Activated CD4-positive, alpha-beta memory T cell treated with anti-CD3 and anti-CD28 coated beads, Interleukin-2, amount 10 ng/mL, durations not matched to agents 7 days and 5 days (primary cell): ENCODE results near the gene SRP68. TPM values are rescaled to one million over a fixed set of nuclear protein-coding genes. Genes with fewer than 3 reads are reported as not detected.
A peak's percentile ranks its signal among the peaks of the same experiment; 100 is the strongest.

ENCODE experiments used
- CTCF ChIA-PET: fragments of 350-600 bp; sonication (Branson Sonifier 250); formaldehyde crosslinking; loops from one replicate; lab custom pipeline; 2021; ENCODE audit warnings: antibody characterized with exemption, inconsistent platforms; lab: Charles Lee
- POLR2A ChIA-PET: fragments of 350-600 bp; sonication (Branson Sonifier 250); formaldehyde crosslinking; loops from one replicate; lab custom pipeline; 2021; ENCODE audit warnings: antibody characterized with exemption; lab: Charles Lee
- DNase-seq: peaks from one replicate; pipeline ENCODE4 v3.0.0-alpha.2; 2020
- H3K27ac Mint-ChIP-seq: one replicate; pipeline ENCODE4 v1.8.0; 2021; ENCODE audit warnings: mild to moderate bottlenecking, mixed read lengths
- H3K27me3 Mint-ChIP-seq: one replicate; pipeline ENCODE4 v1.8.0; 2021; ENCODE audit warnings: mixed read lengths
- H3K36me3 Mint-ChIP-seq: one replicate; pipeline ENCODE4 v1.8.0; 2021; ENCODE audit warnings: low read depth, mixed read lengths
- H3K4me1 Mint-ChIP-seq: one replicate; pipeline ENCODE4 v1.8.0; 2021; ENCODE audit warnings: mixed read lengths
- H3K4me3 Mint-ChIP-seq: one replicate; pipeline ENCODE4 v1.8.0; 2021; ENCODE audit warnings: mild to moderate bottlenecking, mixed read lengths
- H3K9me3 Mint-ChIP-seq: one replicate; pipeline ENCODE4 v1.8.0; 2021; ENCODE audit warnings: mixed read lengths
- total RNA-seq, 2 experiments: library from RNA; stranded (reverse); gene quantifications; one replicate each; pipeline ENCODE4 v1.2.3, GENCODE V29; 2021

Gene SRP68
- total RNA-seq, 2 experiments from 2014 or later, result 92.8 to 94.6 TPM

DNA sequence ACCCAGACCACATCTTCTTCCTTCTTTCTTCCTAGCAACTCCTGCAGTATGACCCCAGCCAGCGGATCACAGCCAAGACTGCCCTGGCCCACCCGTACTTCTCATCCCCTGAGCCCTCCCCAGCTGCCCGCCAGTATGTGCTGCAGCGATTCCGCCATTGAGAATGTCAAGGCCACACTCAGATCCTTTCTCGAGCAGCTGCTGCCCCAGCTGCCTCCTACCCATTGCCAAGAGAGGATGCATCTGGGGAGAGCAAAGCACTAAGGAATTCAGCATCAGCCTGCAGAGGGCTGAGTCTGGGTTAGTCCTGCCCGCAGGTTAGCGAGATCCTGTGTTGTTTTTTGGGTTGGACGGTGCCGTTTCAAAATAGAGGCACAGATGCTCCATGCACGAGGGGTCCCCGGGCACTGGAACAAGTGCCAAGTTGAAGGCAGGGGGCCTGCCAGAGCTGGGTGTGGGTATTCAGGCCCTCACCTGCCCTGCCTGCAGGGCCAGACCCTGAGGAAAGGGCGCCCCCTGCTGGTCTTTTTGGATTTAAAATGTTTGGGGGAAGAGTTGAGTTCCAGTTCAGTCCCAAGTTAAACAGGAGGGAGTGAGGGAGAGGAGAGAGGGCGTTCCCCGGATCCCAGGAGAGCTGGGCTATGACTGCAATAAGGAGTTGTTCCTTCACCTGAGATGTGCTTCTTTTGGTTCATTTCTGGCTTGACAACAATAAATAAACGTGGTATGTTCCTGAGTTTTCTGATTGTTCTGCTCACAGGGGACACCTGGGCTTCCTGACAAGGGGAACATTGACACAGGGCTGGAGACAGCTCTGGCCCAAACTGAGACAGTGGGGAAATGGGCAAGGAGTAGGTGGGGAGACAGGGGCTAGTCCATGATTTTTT is 66.8 kb downstream of the SRP68 start:
- CTCF ChIA-PET, result interaction anchor here (0.6 to 11.7 kb wide), 23 partner anchors 9 to 379 kb away, joined by 3 to 169 read pairs (median 3); partner anchors contain the start of genes GALK1, MRPL38, SPHK1 and TRIM65
- H3K27ac Mint-ChIP-seq, result no peak overlapping the region
- POLR2A ChIA-PET, result interaction anchor here (1.7 kb wide), 1 partner anchor 100 kb away, joined by 7 read pairs; the partner anchor contains the start of gene MRPL38
- no peaks in the 10 kb centered on the region for H3K27me3 Mint-ChIP-seq
- H3K4me1 Mint-ChIP-seq, result peaks cover 6% of the 10 kb centered on the region
- no peaks in the 10 kb centered on the region for H3K36me3 Mint-ChIP-seq
- no peak overlapping the region for H3K4me3 Mint-ChIP-seq
- peak; percentile 83 for DNase-seq
- no peaks in the 10 kb centered on the region for H3K9me3 Mint-ChIP-seq

DNA sequence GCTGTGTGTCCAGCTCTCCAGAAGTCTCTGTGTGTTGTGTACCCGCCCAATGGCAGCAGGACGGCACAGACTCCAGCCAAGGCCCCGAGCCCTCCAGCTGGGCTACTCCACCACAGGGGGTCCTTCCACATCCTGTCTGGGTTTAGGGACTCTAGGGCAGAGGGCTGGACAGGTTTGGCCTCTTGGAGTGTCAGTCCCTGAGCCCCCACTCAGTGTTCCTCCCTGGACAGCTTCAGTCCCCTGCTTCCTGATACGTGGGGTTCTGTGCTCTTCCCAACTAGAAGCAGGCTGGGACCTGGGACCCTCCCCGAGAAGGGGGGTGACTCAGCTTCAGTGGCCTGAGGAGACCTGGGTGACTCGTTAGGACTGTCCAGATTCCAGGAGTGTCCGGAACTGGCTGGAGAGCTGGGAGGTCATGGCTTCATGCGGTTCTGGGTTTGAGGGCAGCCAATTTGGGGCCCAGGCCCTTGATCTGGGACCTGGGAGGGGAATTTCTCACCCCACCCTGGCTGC is 67.5 kb downstream of the SRP68 start:
- CTCF ChIA-PET, result interaction anchor here (0.8 to 11.7 kb wide), 17 partner anchors 8 to 379 kb away, joined by 3 to 169 read pairs (median 4); partner anchors contain the start of genes GALK1, MRPL38, SPHK1 and TRIM65
- Mint-ChIP-seq H3K36me3 (no peaks in the 10 kb centered on the region), H3K27me3 (no peaks in the 10 kb centered on the region), H3K9me3 (no peaks in the 10 kb centered on the region), H3K27ac (no peak overlapping the region), H3K4me1 (peaks cover 6% of the 10 kb centered on the region), H3K4me3 (no peak overlapping the region)
- DNase-seq, result no peak
- POLR2A ChIA-PET, result interaction anchor here (1.7 kb wide), 1 partner anchor 100 kb away, joined by 7 read pairs; the partner anchor contains the start of gene MRPL38

- Mint-ChIP-seq H3K4me3 (no peak overlapping the region), H3K36me3 (no peaks in the 10 kb centered on the region), H3K4me1 (peaks cover 6% of the 10 kb centered on the region), H3K9me3 (no peaks in the 10 kb centered on the region), H3K27ac (no peak overlapping the region), H3K27me3 (no peaks in the 10 kb centered on the region)
- CTCF ChIA-PET, result interaction anchor here (0.6 to 11.7 kb wide), 12 partner anchors 10 to 316 kb away, joined by 3 to 169 read pairs (median 3); partner anchors contain the start of gene MRPL38
- POLR2A ChIA-PET, result interaction anchor here (2.3 kb wide), 1 partner anchor 98 kb away, joined by 13 read pairs; no protein-coding TSS in a partner anchor
- DNase-seq, result no peak
These were observed 68.4 kb downstream of the SRP68 start for GRCh38 chr17:76003915-76004314.

GRCh38 chr17:76002100-76002499 is 70.2 kb downstream of the SRP68 start:
- H3K4me3 Mint-ChIP-seq, result no peak overlapping the region
- POLR2A ChIA-PET, result interaction anchor here (2.3 kb wide), 1 partner anchor 96 kb away, joined by 13 read pairs; no protein-coding TSS in a partner anchor

GRCh38 chr17:76000755-76001521 is 71.4 kb downstream of the SRP68 start, which contains the start of gene CDK3:
CDK3 (plus strand) TSS chr17:76000855; CDS start chr17:76001426, 571 bp downstream.
- no peaks in the 10 kb centered on the region for H3K9me3 Mint-ChIP-seq
- peaks cover 22% of the 10 kb centered on the region for H3K4me1 Mint-ChIP-seq
- DNase-seq, result no peak
- no peaks in the 10 kb centered on the region for H3K36me3 Mint-ChIP-seq
- ChIA-PET CTCF (interaction anchor here (0.8 to 11.7 kb wide), 15 partner anchors 9 to 146 kb away, joined by 3 to 169 read pairs (median 4); partner anchors contain the start of genes MRPL38 and WBP2), POLR2A (interaction anchor here (0.6 kb wide), 1 partner anchor 88 kb away, joined by 3 read pairs; no protein-coding TSS in a partner anchor)
- H3K4me3 Mint-ChIP-seq, result no peak within 1 kb of the TSS
- no peak within 1 kb of the TSS for H3K27ac Mint-ChIP-seq
- H3K27me3 Mint-ChIP-seq, result no peaks in the 10 kb centered on the region

More at GRCh38 chr17:76002100-76002499, 70.2 kb downstream of the SRP68 start:
- DNase-seq, result no peak
- Mint-ChIP-seq H3K27me3 (no peaks in the 10 kb centered on the region), H3K9me3 (no peaks in the 10 kb centered on the region), H3K36me3 (no peaks in the 10 kb centered on the region), H3K27ac (peak overlapping the region; percentile 44), H3K4me1 (peaks cover 15% of the 10 kb centered on the region)
- CTCF ChIA-PET, result interaction anchor here (0.7 to 11.7 kb wide), 8 partner anchors 11 to 146 kb away, joined by 3 to 169 read pairs (median 6); partner anchors contain the start of genes MRPL38, TRIM65 and WBP2

DNA sequence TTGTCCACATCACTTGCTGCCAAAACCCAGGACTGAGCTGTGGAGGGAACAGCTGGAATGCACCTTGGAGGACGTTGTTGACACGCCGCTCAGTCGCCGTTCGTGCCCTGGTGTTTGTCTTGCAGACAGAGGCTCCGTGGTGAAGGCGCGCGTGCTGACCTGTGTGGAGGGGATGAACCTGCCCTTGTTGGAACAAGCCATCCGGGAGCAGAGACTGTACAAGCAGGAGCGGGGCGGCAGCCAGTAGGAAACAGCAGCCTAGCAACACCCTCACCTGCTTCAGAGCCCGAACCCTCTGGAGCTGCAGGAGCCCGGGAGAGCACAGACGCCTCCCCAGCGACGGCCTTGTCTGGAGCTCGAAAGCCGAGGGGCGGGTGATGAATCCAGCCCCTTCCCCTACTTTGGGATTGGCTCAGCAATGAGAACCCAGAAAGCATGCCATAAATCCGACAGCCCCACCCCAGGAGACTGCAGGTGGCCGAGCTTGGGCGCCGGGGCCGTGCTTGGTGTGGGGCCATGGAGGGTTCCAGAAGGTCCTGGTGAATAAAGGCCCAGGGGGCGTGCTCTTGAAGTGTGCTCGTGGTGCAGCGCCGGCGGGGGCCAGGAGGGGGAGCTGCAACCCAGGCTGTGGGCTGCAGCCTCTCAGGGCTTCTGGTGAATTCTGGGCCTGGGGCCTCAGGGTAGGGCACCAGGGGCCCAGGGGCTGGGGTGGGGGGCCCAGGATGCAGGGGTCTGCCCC is 72.1 kb downstream of the SRP68 start:
- Mint-ChIP-seq H3K4me1 (peaks cover 17% of the 10 kb centered on the region), H3K4me3 (no peak overlapping the region), H3K27me3 (no peaks in the 10 kb centered on the region), H3K27ac (no peak overlapping the region), H3K9me3 (no peaks in the 10 kb centered on the region), H3K36me3 (no peaks in the 10 kb centered on the region)
- DNase-seq, result peak; percentile 72
- POLR2A ChIA-PET, result interaction anchor here (0.6 to 1.4 kb wide), 2 partner anchors 88 to 95 kb away, joined by 3 to 7 read pairs; partner anchors contain the start of gene MRPL38
- CTCF ChIA-PET, result interaction anchor here (0.8 to 11.7 kb wide), 17 partner anchors 8 to 235 kb away, joined by 3 to 169 read pairs (median 4); partner anchors contain the start of genes GALK1, MRPL38 and WBP2

- no peak overlapping the region for H3K27ac Mint-ChIP-seq
- no peaks in the 10 kb centered on the region for H3K9me3 Mint-ChIP-seq
- no peak for DNase-seq
- CTCF ChIA-PET, result interaction anchor here (0.7 to 11.7 kb wide), 4 partner anchors 16 to 119 kb away, joined by 3 to 169 read pairs (median 4); no protein-coding TSS in a partner anchor
- H3K4me3 Mint-ChIP-seq, result no peak overlapping the region
- H3K36me3 Mint-ChIP-seq, result peaks cover 4% of the 10 kb centered on the region
- H3K4me1 Mint-ChIP-seq, result peaks cover 17% of the 10 kb centered on the region
- POLR2A ChIA-PET, result interaction anchor here (0.6 kb wide), 1 partner anchor 1477 kb away, joined by 3 read pairs; no protein-coding TSS in a partner anchor
- H3K27me3 Mint-ChIP-seq, result no peaks in the 10 kb centered on the region
These were observed 74.0 kb downstream of the SRP68 start for GRCh38 chr17:75998327-75998795.

- ChIA-PET POLR2A (interaction anchor here (0.8 to 1.6 kb wide), 3 partner anchors 13 to 107 kb away, joined by 3 to 4 read pairs (median 3); no protein-coding TSS in a partner anchor), CTCF (interaction anchor here (0.6 to 11.7 kb wide), 4 partner anchors 8 to 92 kb away, joined by 3 to 169 read pairs (median 8); no protein-coding TSS in a partner anchor)
- Mint-ChIP-seq H3K27ac (peak overlapping the region; percentile 73), H3K36me3 (peaks cover 9% of the 10 kb centered on the region), H3K4me1 (peaks cover 17% of the 10 kb centered on the region), H3K27me3 (no peaks in the 10 kb centered on the region), H3K9me3 (no peaks in the 10 kb centered on the region), H3K4me3 (peak overlapping the region; percentile 4)
- peak; percentile 36 for DNase-seq
These were observed 75.4 kb downstream of the SRP68 start for GRCh38 chr17:75996665-75997590.

- DNase-seq, result no peak
- Mint-ChIP-seq H3K27ac (no peak overlapping the region), H3K36me3 (peaks cover 9% of the 10 kb centered on the region), H3K4me3 (no peak overlapping the region), H3K4me1 (peaks cover 17% of the 10 kb centered on the region), H3K27me3 (no peaks in the 10 kb centered on the region), H3K9me3 (no peaks in the 10 kb centered on the region)
- ChIA-PET POLR2A (interaction anchor here (1.6 kb wide), 1 partner anchor 11 kb away, joined by 4 read pairs; no protein-coding TSS in a partner anchor), CTCF (interaction anchor here (0.7 to 11.7 kb wide), 4 partner anchors 10 to 199 kb away, joined by 3 to 169 read pairs (median 8); partner anchors contain the start of gene MRPL38)
These were observed 76.9 kb downstream of the SRP68 start for GRCh38 chr17:75995385-75995925.
